ENCODE measurements around the gene METTL8. TPM values are rescaled to one million over a fixed set of nuclear protein-coding genes. Genes with fewer than 3 reads are reported as not detected.

Gene METTL8
- total RNA-seq, 1 experiment from 2014 or later: 59.1 TPM

- POLR2A ChIA-PET: no interaction called here
These were observed 35.4 kb upstream of the METTL8 start for GRCh38 chr2:171469176-171469575.

GRCh38 chr2:171460537-171460936 lies 26.7 kb upstream of the METTL8 start:
- POLR2A ChIA-PET: no interaction called here
- ATAC-seq (no peak), DNase-seq (ENCODE audit: low spot score) (no peak)
- Mint-ChIP-seq H3K4me1 (peaks cover 7% of the 10 kb centered on the region), H3K36me3 (peaks cover 42% of the 10 kb centered on the region), H3K27ac (no peak overlapping the region), H3K27me3 (ENCODE audit: low read depth) (no peaks in the 10 kb centered on the region), H3K4me3 (no peak overlapping the region), H3K9me3 (peaks cover 8% of the 10 kb centered on the region)
- CTCF ChIA-PET: no interaction called here
- no peak for TF ChIP-seq ATF1 (CRISPR knock-in tag; IDR thresholded peaks at IDR 0.05)
- TF ChIP-seq HMGXB4 (CRISPR knock-in tag; IDR thresholded peaks at IDR 0.05): no peak

More at GRCh38 chr2:171469176-171469575, 35.4 kb upstream of the METTL8 start:
- ATAC-seq: no peak
- Mint-ChIP-seq H3K27ac (no peak overlapping the region), H3K4me3 (no peak overlapping the region), H3K4me1 (no peaks in the 10 kb centered on the region), H3K27me3 (ENCODE audit: low read depth) (no peaks in the 10 kb centered on the region), H3K9me3 (no peaks in the 10 kb centered on the region), H3K36me3 (peaks cover 37% of the 10 kb centered on the region)
- CTCF ChIA-PET: no interaction called here
- TF ChIP-seq ATF6 (CRISPR knock-in tag; IDR thresholded peaks at IDR 0.05) (no peak), ZBTB43 (CRISPR knock-in tag; IDR thresholded peaks at IDR 0.05) (no peak)
- DNase-seq (ENCODE audit: low spot score): no peak

GRCh38 chr2:171459498-171459897 lies 25.7 kb upstream of the METTL8 start:
- POLR2A ChIA-PET: no interaction called here
- no peak overlapping the region for H3K27ac Mint-ChIP-seq

More at GRCh38 chr2:171459498-171459897, 25.7 kb upstream of the METTL8 start:
- H3K36me3 Mint-ChIP-seq: peaks cover 49% of the 10 kb centered on the region
- DNase-seq (ENCODE audit: low spot score) (no peak), ATAC-seq (no peak)
- H3K27me3 Mint-ChIP-seq (ENCODE audit: low read depth): no peaks in the 10 kb centered on the region
- TF ChIP-seq, protein P1, sequence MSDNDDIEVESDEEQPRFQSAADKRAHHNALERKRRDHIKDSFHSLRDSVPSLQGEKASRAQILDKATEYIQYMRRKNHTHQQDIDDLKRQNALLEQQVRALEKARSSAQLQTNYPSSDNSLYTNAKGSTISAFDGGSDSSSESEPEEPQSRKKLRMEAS (CRISPR knock-in tag; IDR thresholded peaks at IDR 0.05): no peak
- TF ChIP-seq ATF6 (CRISPR knock-in tag; IDR thresholded peaks at IDR 0.05) (no peak), TEAD1 (CRISPR knock-in tag; IDR thresholded peaks at IDR 0.05) (no peak), IRF2 (CRISPR knock-in tag; IDR thresholded peaks at IDR 0.05; ENCODE audit: borderline replicate concordance, low read depth) (no peak), CREB1 (CRISPR knock-in tag; IDR thresholded peaks at IDR 0.05) (no peak), ZNF219 (CRISPR knock-in tag; IDR thresholded peaks at IDR 0.05; ENCODE audit: borderline replicate concordance) (no peak), SMAD4 (CRISPR knock-in tag; IDR thresholded peaks at IDR 0.05) (no peak), AR (CRISPR knock-in tag; IDR thresholded peaks at IDR 0.05) (no peak), GABPB1 (CRISPR knock-in tag; IDR thresholded peaks at IDR 0.05) (no peak), SMAD3 (CRISPR knock-in tag; IDR thresholded peaks at IDR 0.05; ENCODE audit: borderline replicate concordance) (no peak), NR1H2 (CRISPR knock-in tag; IDR thresholded peaks at IDR 0.05) (no peak)
- TF ChIP-seq, protein P2, sequence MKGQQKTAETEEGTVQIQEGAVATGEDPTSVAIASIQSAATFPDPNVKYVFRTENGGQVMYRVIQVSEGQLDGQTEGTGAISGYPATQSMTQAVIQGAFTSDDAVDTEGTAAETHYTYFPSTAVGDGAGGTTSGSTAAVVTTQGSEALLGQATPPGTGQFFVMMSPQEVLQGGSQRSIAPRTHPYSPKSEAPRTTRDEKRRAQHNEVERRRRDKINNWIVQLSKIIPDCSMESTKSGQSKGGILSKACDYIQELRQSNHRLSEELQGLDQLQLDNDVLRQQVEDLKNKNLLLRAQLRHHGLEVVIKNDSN (CRISPR knock-in tag; IDR thresholded peaks at IDR 0.05): no peak
- TF ChIP-seq, protein P3, sequence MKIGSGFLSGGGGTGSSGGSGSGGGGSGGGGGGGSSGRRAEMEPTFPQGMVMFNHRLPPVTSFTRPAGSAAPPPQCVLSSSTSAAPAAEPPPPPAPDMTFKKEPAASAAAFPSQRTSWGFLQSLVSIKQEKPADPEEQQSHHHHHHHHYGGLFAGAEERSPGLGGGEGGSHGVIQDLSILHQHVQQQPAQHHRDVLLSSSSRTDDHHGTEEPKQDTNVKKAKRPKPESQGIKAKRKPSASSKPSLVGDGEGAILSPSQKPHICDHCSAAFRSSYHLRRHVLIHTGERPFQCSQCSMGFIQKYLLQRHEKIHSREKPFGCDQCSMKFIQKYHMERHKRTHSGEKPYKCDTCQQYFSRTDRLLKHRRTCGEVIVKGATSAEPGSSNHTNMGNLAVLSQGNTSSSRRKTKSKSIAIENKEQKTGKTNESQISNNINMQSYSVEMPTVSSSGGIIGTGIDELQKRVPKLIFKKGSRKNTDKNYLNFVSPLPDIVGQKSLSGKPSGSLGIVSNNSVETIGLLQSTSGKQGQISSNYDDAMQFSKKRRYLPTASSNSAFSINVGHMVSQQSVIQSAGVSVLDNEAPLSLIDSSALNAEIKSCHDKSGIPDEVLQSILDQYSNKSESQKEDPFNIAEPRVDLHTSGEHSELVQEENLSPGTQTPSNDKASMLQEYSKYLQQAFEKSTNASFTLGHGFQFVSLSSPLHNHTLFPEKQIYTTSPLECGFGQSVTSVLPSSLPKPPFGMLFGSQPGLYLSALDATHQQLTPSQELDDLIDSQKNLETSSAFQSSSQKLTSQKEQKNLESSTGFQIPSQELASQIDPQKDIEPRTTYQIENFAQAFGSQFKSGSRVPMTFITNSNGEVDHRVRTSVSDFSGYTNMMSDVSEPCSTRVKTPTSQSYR (CRISPR knock-in tag; IDR thresholded peaks at IDR 0.05): no peak
- H3K9me3 Mint-ChIP-seq: peaks cover 12% of the 10 kb centered on the region
- H3K4me3 Mint-ChIP-seq: no peak overlapping the region
- CTCF ChIA-PET: no interaction called here
- peaks cover 7% of the 10 kb centered on the region for H3K4me1 Mint-ChIP-seq

Data from WTC11 (cell line).